Neural cell (in vitro differentiated cells): ENCODE data around the gene RASIP1. TPM values are rescaled to one million over a fixed set of nuclear protein-coding genes. Genes with fewer than 3 reads are reported as not detected.

Experiments used
- H2AFZ ChIP-seq: fragments of 200-600, 300-800 bp; sonication (generic), shearing (Covaris generic); 2 replicates; pipeline ENCODE4 v1.6.0; 2014; ENCODE audit warnings: low read depth, mild to moderate bottlenecking, antibody characterized with exemption, low read length, moderate library complexity
- H3F3A ChIP-seq: fragments of 200-600 bp; shearing (Covaris generic); 2 replicates; pipeline ENCODE4 v1.6.1; 2016; ENCODE audit warnings: mild to moderate bottlenecking, moderate library complexity, mixed read lengths, antibody characterized with exemption, low read length; ENCODE audit not compliant: insufficient read depth, poor library complexity, severe bottlenecking
- H3K27ac ChIP-seq: fragments of 200-600, 300-800 bp; sonication (generic), shearing (Covaris generic); 2 replicates; pipeline ENCODE4 v1.5.1; 2014; ENCODE audit warnings: mild to moderate bottlenecking, low read length, moderate library complexity
- H3K27me3 ChIP-seq: fragments of 300-800, 200-600 bp; sonication (generic), shearing (Covaris generic); 2 replicates; pipeline ENCODE4 v1.6.0; 2014; ENCODE audit warnings: mild to moderate bottlenecking, low read depth, low read length, moderate library complexity; ENCODE audit not compliant: insufficient read depth
- H3K36me3 ChIP-seq: fragments of 300-800, 200-600 bp; sonication (generic), shearing (Covaris generic); 2 replicates; pipeline ENCODE4 v1.5.1; 2014; ENCODE audit warnings: mild to moderate bottlenecking, antibody characterized with exemption, low read length, moderate library complexity; ENCODE audit not compliant: insufficient read depth
- H3K4me2 ChIP-seq: fragments of 300-800, 200-600 bp; sonication (generic), shearing (Covaris generic); 2 replicates; pipeline ENCODE4 v1.6.0; 2014; ENCODE audit warnings: mild to moderate bottlenecking, low read length
- H3K4me3 ChIP-seq: fragments of 300-800, 200-600 bp; sonication (generic), shearing (Covaris generic); 2 replicates; pipeline ENCODE4 v1.5.1; 2014; ENCODE audit warnings: mild to moderate bottlenecking, low read length, moderate library complexity
- H3K79me2 ChIP-seq: fragments of 200-600 bp; shearing (Covaris generic); replicated peaks from 2 replicates; pipeline ENCODE4 v1.6.0; 2014; ENCODE audit warnings: mild to moderate bottlenecking, low read length, moderate library complexity; ENCODE audit not compliant: insufficient read depth
- H3K9ac ChIP-seq: fragments of 300-800, 200-600 bp; sonication (generic), shearing (Covaris generic); 2 replicates; pipeline ENCODE4 v1.6.1; 2016; ENCODE audit warnings: mild to moderate bottlenecking, low read length, mixed read lengths
- H3K9me2 ChIP-seq: fragments of 200-600 bp; shearing (Covaris generic); 2 replicates; pipeline ENCODE4 v1.6.1; 2016; ENCODE audit warnings: mild to moderate bottlenecking, low read length, mixed read lengths; ENCODE audit not compliant: insufficient read depth
- H3K9me3 ChIP-seq: fragments of 200-600, 300-800 bp; sonication (generic), shearing (Covaris generic); 2 replicates; pipeline ENCODE4 v1.6.1; 2016; ENCODE audit warnings: mild to moderate bottlenecking, mixed run types, low read length, moderate library complexity, mixed read lengths
- H4K20me1 ChIP-seq: fragments of 200-600 bp; shearing (Covaris generic); 2 replicates; pipeline ENCODE4 v1.6.1; 2016; ENCODE audit warnings: mild to moderate bottlenecking, mixed run types; ENCODE audit not compliant: insufficient read depth
- EP300 ChIP-seq: fragments of 450-650 bp; conservative IDR thresholded peaks from 2 replicates; pipeline ENCODE4 v1.6.1; 2014; ENCODE audit warnings: antibody characterized with exemption, mild to moderate bottlenecking, moderate library complexity; ENCODE audit not compliant: poor library complexity, severe bottlenecking
- EZH2 ChIP-seq: fragments of 200-600, 300-800 bp; shearing (Covaris generic), sonication (generic); IDR thresholded peaks from 2 replicates; pipeline ENCODE4 v1.6.1; 2014; ENCODE audit warnings: antibody characterized with exemption, low read length, borderline replicate concordance, mild to moderate bottlenecking; ENCODE audit not compliant: insufficient read depth, poor library complexity, severe bottlenecking
- MXI1 ChIP-seq: fragments of 450-650 bp; conservative IDR thresholded peaks from 2 replicates; pipeline ENCODE4 v1.6.1; 2014; ENCODE audit warnings: antibody characterized with exemption, mild to moderate bottlenecking; ENCODE audit not compliant: poor library complexity, severe bottlenecking
- POLR2AphosphoS5 ChIP-seq: IDR thresholded peaks from 2 replicates; pipeline ENCODE4 v1.6.1; 2012
- RAD21 ChIP-seq: fragments of 450-650 bp; conservative IDR thresholded peaks from 2 replicates; pipeline ENCODE4 v1.6.1; 2014; ENCODE audit warnings: antibody characterized with exemption, mild to moderate bottlenecking, moderate library complexity
- SMC3 ChIP-seq: fragments of 450-650 bp; conservative IDR thresholded peaks from 2 replicates; pipeline ENCODE4 v1.6.1; 2014; ENCODE audit warnings: antibody characterized with exemption, mild to moderate bottlenecking, moderate library complexity; ENCODE audit not compliant: poor library complexity
- TAF1 ChIP-seq: IDR thresholded peaks from 2 replicates; pipeline ENCODE4 v1.6.1; 2012; ENCODE audit warnings: low read depth
- polyA plus RNA-seq: library from polyadenylated mRNA; depleted of rRNA; stranded (reverse); fragments of >200 nt; gene quantifications from 2 replicates; pipeline ENCODE4 v1.2.3, GENCODE V29; 2014
- TF ChIP-seq, protein P1 (sequence below): fragments of 450-650 bp; IDR thresholded peaks from 2 replicates; pipeline ENCODE4 v1.5.1; 2014; ENCODE audit warnings: antibody characterized with exemption, mild to moderate bottlenecking, moderate library complexity; ENCODE audit not compliant: poor library complexity, severe bottlenecking
- TF ChIP-seq, protein P2 (sequence below): IDR thresholded peaks from 2 replicates; pipeline ENCODE4 v1.6.1; 2012; ENCODE audit warnings: borderline replicate concordance

RASIP1 gene
- polyA plus RNA-seq, 1 donor from 2014 or later: not detected

DNA sequence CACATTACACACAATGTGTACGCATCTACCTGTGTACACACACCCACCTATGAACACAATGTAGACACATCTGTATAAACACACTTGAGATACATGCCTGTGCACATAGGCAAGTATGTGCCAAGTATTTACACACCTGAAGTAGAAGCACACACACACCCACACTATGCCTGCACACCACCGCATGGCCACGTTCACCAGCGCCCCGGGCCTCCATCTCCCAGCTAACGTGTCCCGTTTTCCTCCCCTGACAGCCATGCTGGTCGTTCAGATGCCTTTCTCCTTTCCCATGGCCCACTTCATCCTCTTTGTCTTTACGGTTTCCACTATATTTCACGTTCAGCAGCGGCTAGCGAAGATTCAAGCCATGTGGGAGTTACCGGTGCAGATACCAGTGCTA is 37.7 kb downstream of the RASIP1 start:
- TF ChIP-seq EZH2 (no peak), RAD21 (no peak), SMC3 (no peak), EP300 (no peak), TAF1 (no peak), MXI1 (no peak), POLR2AphosphoS5 (no peak)
- TF ChIP-seq, protein P1, sequence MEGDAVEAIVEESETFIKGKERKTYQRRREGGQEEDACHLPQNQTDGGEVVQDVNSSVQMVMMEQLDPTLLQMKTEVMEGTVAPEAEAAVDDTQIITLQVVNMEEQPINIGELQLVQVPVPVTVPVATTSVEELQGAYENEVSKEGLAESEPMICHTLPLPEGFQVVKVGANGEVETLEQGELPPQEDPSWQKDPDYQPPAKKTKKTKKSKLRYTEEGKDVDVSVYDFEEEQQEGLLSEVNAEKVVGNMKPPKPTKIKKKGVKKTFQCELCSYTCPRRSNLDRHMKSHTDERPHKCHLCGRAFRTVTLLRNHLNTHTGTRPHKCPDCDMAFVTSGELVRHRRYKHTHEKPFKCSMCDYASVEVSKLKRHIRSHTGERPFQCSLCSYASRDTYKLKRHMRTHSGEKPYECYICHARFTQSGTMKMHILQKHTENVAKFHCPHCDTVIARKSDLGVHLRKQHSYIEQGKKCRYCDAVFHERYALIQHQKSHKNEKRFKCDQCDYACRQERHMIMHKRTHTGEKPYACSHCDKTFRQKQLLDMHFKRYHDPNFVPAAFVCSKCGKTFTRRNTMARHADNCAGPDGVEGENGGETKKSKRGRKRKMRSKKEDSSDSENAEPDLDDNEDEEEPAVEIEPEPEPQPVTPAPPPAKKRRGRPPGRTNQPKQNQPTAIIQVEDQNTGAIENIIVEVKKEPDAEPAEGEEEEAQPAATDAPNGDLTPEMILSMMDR: no peak
- TF ChIP-seq, protein P2, sequence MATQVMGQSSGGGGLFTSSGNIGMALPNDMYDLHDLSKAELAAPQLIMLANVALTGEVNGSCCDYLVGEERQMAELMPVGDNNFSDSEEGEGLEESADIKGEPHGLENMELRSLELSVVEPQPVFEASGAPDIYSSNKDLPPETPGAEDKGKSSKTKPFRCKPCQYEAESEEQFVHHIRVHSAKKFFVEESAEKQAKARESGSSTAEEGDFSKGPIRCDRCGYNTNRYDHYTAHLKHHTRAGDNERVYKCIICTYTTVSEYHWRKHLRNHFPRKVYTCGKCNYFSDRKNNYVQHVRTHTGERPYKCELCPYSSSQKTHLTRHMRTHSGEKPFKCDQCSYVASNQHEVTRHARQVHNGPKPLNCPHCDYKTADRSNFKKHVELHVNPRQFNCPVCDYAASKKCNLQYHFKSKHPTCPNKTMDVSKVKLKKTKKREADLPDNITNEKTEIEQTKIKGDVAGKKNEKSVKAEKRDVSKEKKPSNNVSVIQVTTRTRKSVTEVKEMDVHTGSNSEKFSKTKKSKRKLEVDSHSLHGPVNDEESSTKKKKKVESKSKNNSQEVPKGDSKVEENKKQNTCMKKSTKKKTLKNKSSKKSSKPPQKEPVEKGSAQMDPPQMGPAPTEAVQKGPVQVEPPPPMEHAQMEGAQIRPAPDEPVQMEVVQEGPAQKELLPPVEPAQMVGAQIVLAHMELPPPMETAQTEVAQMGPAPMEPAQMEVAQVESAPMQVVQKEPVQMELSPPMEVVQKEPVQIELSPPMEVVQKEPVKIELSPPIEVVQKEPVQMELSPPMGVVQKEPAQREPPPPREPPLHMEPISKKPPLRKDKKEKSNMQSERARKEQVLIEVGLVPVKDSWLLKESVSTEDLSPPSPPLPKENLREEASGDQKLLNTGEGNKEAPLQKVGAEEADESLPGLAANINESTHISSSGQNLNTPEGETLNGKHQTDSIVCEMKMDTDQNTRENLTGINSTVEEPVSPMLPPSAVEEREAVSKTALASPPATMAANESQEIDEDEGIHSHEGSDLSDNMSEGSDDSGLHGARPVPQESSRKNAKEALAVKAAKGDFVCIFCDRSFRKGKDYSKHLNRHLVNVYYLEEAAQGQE: no peak
- no peak overlapping the region for H3K9ac ChIP-seq

DNA sequence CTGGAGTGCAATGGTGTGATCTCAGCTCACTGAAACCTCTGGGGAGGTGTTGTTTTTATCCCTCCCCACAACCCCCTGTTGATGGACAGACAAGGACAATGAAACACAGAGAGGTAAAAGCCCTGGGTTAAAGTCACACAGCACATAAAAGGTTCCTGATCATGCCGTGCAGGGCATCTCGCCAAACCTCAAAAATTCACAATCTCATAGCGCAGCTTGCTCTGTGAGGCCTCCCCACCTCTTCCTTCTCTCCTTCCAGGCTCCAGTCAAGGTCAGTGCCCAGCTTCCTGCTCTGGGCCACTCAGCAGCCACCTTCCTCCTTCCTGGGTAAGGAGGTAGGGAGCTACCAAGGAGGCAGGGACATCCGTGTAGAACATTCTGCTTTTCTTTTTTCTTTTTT is 42.4 kb downstream of the RASIP1 start:
- H3K9me2 ChIP-seq: no peaks in the 10 kb centered on the region
- no peak overlapping the region for H3K27ac ChIP-seq
- H3K4me3 ChIP-seq: no peak overlapping the region
- no peaks in the 10 kb centered on the region for H3K9me3 ChIP-seq
- H3K9ac ChIP-seq: no peak overlapping the region
- no peaks in the 10 kb centered on the region for H3F3A ChIP-seq
- H4K20me1 ChIP-seq: no peaks in the 10 kb centered on the region
- no peak overlapping the region for H3K4me2 ChIP-seq
- no peaks in the 10 kb centered on the region for H3K79me2 ChIP-seq
- no peak overlapping the region for H2AFZ ChIP-seq
- TF ChIP-seq RAD21 (no peak), TAF1 (no peak), SMC3 (no peak), EP300 (no peak), POLR2AphosphoS5 (no peak), MXI1 (no peak), EZH2 (no peak)
- TF ChIP-seq, protein P1: no peak
- TF ChIP-seq, protein P2: no peak
- H3K27me3 ChIP-seq: peaks cover 17% of the 10 kb centered on the region
- H3K36me3 ChIP-seq: no peaks in the 10 kb centered on the region

More for the DNA sequence above, 37.7 kb downstream of the RASIP1 start:
- no peak overlapping the region for H3K4me3 ChIP-seq
- H3K9me3 ChIP-seq: no peaks in the 10 kb centered on the region
- no peaks in the 10 kb centered on the region for H3K27me3 ChIP-seq
- no peaks in the 10 kb centered on the region for H4K20me1 ChIP-seq
- H3K79me2 ChIP-seq: no peaks in the 10 kb centered on the region
- no peak overlapping the region for H2AFZ ChIP-seq
- H3K27ac ChIP-seq: no peak overlapping the region
- H3K4me2 ChIP-seq: no peak overlapping the region
- no peaks in the 10 kb centered on the region for H3K9me2 ChIP-seq
- no peaks in the 10 kb centered on the region for H3K36me3 ChIP-seq
- no peaks in the 10 kb centered on the region for H3F3A ChIP-seq
